A549 (cell line): Measurements from ENCODE around the gene GNAL. TPM values are rescaled to one million over a fixed set of nuclear protein-coding genes. Genes with fewer than 3 reads are reported as not detected.

Experiments used
- ATAC-seq, 2 experiments: fragments of 200-7000 bp in 1 of 2; fragments of >200 bp in 1 of 2; cut with Nextera tagmentation in 1 of 2; cut with Tn5 transposase in 1 of 2; 3 replicates each; pipeline versions ENCODE4 v1.8.0 to v1.9.1; 2018 to 2020; ENCODE audit warnings: mild to moderate bottlenecking in 1 of 2, moderate library complexity in 1 of 2
- CTCF ChIA-PET: fragments of 300-600 bp; sonication (Branson Sonifier 250); formaldehyde crosslinking; extraction: SDS; loops from one replicate; lab custom pipeline; 2021; ENCODE audit warnings: antibody characterized with exemption, inconsistent platforms; lab: Yijun Ruan, JAX
- POLR2A ChIA-PET: fragments of 350-600 bp; formaldehyde crosslinking; extraction: SDS; loops from one replicate; lab custom pipeline; 2021; ENCODE audit warnings: antibody characterized with exemption, inconsistent platforms; lab: Yijun Ruan, JAX
- DNase-seq, 2 experiments: peaks; one replicate each; pipeline versions ENCODE4 v3.0.0 to v3.0.0-alpha.2; 2011 to 2016; ENCODE audit warnings: low read depth in 1 of 2, low spot score in 1 of 2
- FAIRE-seq: peaks from 2 replicates; lab custom pipeline; 2011; peaks lifted over from hg19 to GRCh38; lab: Jason Lieb, UNC
- H3K27ac ChIP-seq, 2 experiments: fragments of >200 bp; sonication (Bioruptor Twin); formaldehyde crosslinking; 3 replicates each; pipeline ENCODE4 v1.5.1; 2016 to 2017
- H3K4me1 ChIP-seq: fragments of >200 bp; sonication (Bioruptor Twin); formaldehyde crosslinking; 3 replicates; pipeline ENCODE4 v1.6.1; 2016
- H3K4me2 ChIP-seq: fragments of >200 bp; sonication (Bioruptor Twin); formaldehyde crosslinking; 3 replicates; pipeline ENCODE4 v1.6.1; 2016
- H3K4me3 ChIP-seq: fragments of >200 bp; sonication (Bioruptor Twin); formaldehyde crosslinking; 3 replicates; pipeline ENCODE4 v1.5.1; 2016
- H3K9me3 ChIP-seq: fragments of >200 bp; sonication (Bioruptor Twin); formaldehyde crosslinking; 3 replicates; pipeline ENCODE4 v1.6.1; 2016
- BCL3 ChIP-seq: fragments of >200 bp; sonication (Bioruptor Twin); formaldehyde crosslinking; IDR thresholded peaks from 3 replicates; pipeline ENCODE4 v1.6.1; 2016
- CTCF ChIP-seq: fragments of >200 bp; sonication (Bioruptor Twin); formaldehyde crosslinking; IDR thresholded peaks from 3 replicates; pipeline ENCODE4 v1.5.1; 2016
- E2F6 ChIP-seq: IDR thresholded peaks from 2 replicates; pipeline ENCODE4 v1.6.1; 2012; ENCODE audit warnings: low read depth, borderline replicate concordance
- ELK1 ChIP-seq: fragments of 150-350 bp; IDR thresholded peaks from 2 replicates; pipeline ENCODE4 v1.6.1; 2014; ENCODE audit warnings: low read depth, mild to moderate bottlenecking, low read length
- ESRRA ChIP-seq: fragments of 150-350 bp; IDR thresholded peaks from 2 replicates; pipeline ENCODE4 v1.6.1; 2014; ENCODE audit warnings: mild to moderate bottlenecking, low read length, borderline replicate concordance
- FOXS1 ChIP-seq: fragments of 250-450 bp; sonication (Bioruptor Pico); IDR thresholded peaks from 2 replicates; pipeline ENCODE4 v1.5.0; 2020; ENCODE audit warnings: mild to moderate bottlenecking, moderate library complexity
- KDM1A ChIP-seq: fragments of 200-600 bp; sonication (generic); IDR thresholded peaks from 2 replicates; pipeline ENCODE4 v1.6.1; 2016; ENCODE audit warnings: low read depth, mild to moderate bottlenecking
- NFE2L2 ChIP-seq: fragments of 150-350 bp; conservative IDR thresholded peaks from 2 replicates; pipeline ENCODE4 v1.6.1; 2014; ENCODE audit warnings: low read length
- POLR2A ChIP-seq: IDR thresholded peaks from 2 replicates; pipeline ENCODE4 v1.6.1; 2012; ENCODE audit warnings: mild to moderate bottlenecking, low read length
- RARB ChIP-seq: fragments of 250-450 bp; sonication (Bioruptor Pico); IDR thresholded peaks from 2 replicates; pipeline ENCODE4 v1.8.0; 2021; ENCODE audit warnings: mild to moderate bottlenecking, moderate library complexity
- RCOR1 ChIP-seq: fragments of 150-350 bp; IDR thresholded peaks from 2 replicates; pipeline ENCODE4 v1.6.1; 2014; ENCODE audit warnings: antibody characterized with exemption, low read length, low read depth
- RFX5 ChIP-seq: fragments of 450-650 bp; IDR thresholded peaks from 2 replicates; pipeline ENCODE4 v1.7.1; 2014; ENCODE audit warnings: antibody characterized with exemption, mild to moderate bottlenecking, moderate library complexity
- RNF2 ChIP-seq: fragments of 200-600 bp; sonication (generic); IDR thresholded peaks from 2 replicates; pipeline ENCODE4 v1.6.1; 2016; ENCODE audit warnings: low read depth, mild to moderate bottlenecking, antibody characterized with exemption, moderate library complexity, borderline replicate concordance
- SMC3 ChIP-seq: fragments of >200 bp; sonication (Bioruptor Twin); formaldehyde crosslinking; IDR thresholded peaks from 3 replicates; pipeline ENCODE4 v1.6.1; 2018; ENCODE audit warnings: inconsistent platforms
- TFCP2L1 ChIP-seq: fragments of 250-450 bp; sonication (Bioruptor Pico); IDR thresholded peaks from 2 replicates; pipeline ENCODE4 v1.5.0; 2021; ENCODE audit warnings: mild to moderate bottlenecking
- USF2 ChIP-seq: fragments of 450-650 bp; IDR thresholded peaks from 2 replicates; pipeline ENCODE4 v1.6.1; 2014; ENCODE audit warnings: antibody characterized with exemption
- ZFP36 ChIP-seq: fragments of 450-650 bp; IDR thresholded peaks from 2 replicates; pipeline ENCODE4 v1.6.1; 2014; ENCODE audit warnings: borderline replicate concordance; ENCODE audit not compliant: partially characterized antibody
- WGBS: methylation state at CpG from one replicate; pipeline ENCODE4 v1.1.6; 2017; ENCODE audit errors: missing lambda C conversion rate; 5-methylcytosine and 5-hydroxymethylcytosine counted together
- polyA plus RNA-seq, 4 experiments: library from polyadenylated mRNA; depleted of rRNA in 3 of 4; stranded (reverse); fragments of >200 nt; fragmentation: RNase III in 1 of 4; extraction: RNeasy Plus Mini Kit Qiagen cat#74134 plus additional on column Dnase treatment in 1 of 4; gene quantifications; 2 replicates in 3 of 4; 3 replicates in 1 of 4; pipeline ENCODE4 v1.2.3, GENCODE V29; 2011 to 2017
- TF ChIP-seq, protein P1 (sequence below): fragments of 250-450 bp; sonication (Bioruptor Pico); IDR thresholded peaks from 2 replicates; pipeline ENCODE4 v1.5.0; 2021; ENCODE audit warnings: mild to moderate bottlenecking, moderate library complexity, borderline replicate concordance
- TF ChIP-seq, protein P2 (sequence below): fragments of >200 bp; sonication (Bioruptor Twin); formaldehyde crosslinking; IDR thresholded peaks from 2 replicates; pipeline ENCODE4 v1.6.1; 2016
- TF ChIP-seq, protein P3 (sequence below): IDR thresholded peaks from 2 replicates; pipeline ENCODE4 v1.6.1; 2012

The GNAL gene
- polyA plus RNA-seq, 2 of the 4 experiments (the other 2 are of a cell fraction): 5.1 to 12.9 TPM

GRCh38 chr18:11809895-11810294 lies 120.8 kb downstream of the GNAL start:
- FAIRE-seq (no peak), DNase-seq (no peak), ATAC-seq (no peak)
- CTCF ChIA-PET: interaction anchor here (1.4 to 1.8 kb wide), 2 partner anchors 68 to 77 kb away, joined by 6 to 7 read pairs; no protein-coding TSS in a partner anchor
- WGBS: 98% methylated on average over 5 of the region's 6 CpGs
- H3K9me3 ChIP-seq: no peaks in the 10 kb centered on the region; the same call in 2 of the 3 replicates
- no peak for TF ChIP-seq RNF2
- TF ChIP-seq, protein P1, sequence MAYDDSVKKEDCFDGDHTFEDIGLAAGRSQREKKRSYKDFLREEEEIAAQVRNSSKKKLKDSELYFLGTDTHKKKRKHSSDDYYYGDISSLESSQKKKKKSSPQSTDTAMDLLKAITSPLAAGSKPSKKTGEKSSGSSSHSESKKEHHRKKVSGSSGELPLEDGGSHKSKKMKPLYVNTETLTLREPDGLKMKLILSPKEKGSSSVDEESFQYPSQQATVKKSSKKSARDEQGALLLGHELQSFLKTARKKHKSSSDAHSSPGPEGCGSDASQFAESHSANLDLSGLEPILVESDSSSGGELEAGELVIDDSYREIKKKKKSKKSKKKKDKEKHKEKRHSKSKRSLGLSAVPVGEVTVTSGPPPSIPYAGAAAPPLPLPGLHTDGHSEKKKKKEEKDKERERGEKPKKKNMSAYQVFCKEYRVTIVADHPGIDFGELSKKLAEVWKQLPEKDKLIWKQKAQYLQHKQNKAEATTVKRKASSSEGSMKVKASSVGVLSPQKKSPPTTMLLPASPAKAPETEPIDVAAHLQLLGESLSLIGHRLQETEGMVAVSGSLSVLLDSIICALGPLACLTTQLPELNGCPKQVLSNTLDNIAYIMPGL (CRISPR knock-in tag): no peak
- no peak for TF ChIP-seq ESRRA
- no peak for TF ChIP-seq RFX5
- TF ChIP-seq, protein P2, sequence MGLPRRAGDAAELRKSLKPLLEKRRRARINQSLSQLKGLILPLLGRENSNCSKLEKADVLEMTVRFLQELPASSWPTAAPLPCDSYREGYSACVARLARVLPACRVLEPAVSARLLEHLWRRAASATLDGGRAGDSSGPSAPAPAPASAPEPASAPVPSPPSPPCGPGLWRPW: no peak
- no peak for TF ChIP-seq ELK1
- TF ChIP-seq POLR2A: no peak
- TF ChIP-seq KDM1A: no peak
- POLR2A ChIA-PET: no interaction called here
- H3K4me3 ChIP-seq: no peak overlapping the region
- H3K4me1 ChIP-seq: peaks cover 30% of the 10 kb centered on the region
- H3K27ac ChIP-seq: no peak overlapping the region
- H3K4me2 ChIP-seq: no peak overlapping the region

DNA sequence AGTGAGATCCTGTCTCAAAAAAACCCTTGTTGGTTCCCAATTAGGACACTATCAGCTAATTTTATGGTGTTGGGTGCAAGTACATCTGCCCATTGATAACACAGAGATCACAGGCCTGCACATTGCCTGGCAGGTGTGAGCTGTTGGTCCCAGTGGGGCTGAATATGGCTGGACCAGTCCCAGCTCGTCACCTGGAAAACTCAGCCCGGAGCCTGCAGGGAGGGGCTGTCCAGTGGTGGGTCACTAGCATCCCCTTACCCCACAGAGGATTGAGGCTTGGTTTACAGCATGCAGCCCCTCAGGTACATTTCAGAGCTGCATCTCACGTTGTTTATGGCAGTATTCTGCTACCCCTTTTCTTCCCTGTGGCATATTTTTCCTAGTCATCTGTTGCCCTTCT lies 121.3 kb downstream of the GNAL start:
- FAIRE-seq: no peak
- Histone ChIP-seq H3K9me3 (no peaks in the 10 kb centered on the region; the same call in 2 of the 3 replicates), H3K4me1 (peaks cover 30% of the 10 kb centered on the region), H3K4me3 (no peak overlapping the region), H3K4me2 (no peak overlapping the region), H3K27ac (no peak overlapping the region; a peak in 1 of 6 replicates)
- WGBS: 94% methylated on average over 2 of the region's 3 CpGs
- POLR2A ChIA-PET: no interaction called here
- CTCF ChIA-PET: interaction anchor here (1.4 to 1.8 kb wide), 2 partner anchors 69 to 78 kb away, joined by 6 to 7 read pairs; no protein-coding TSS in a partner anchor
- no peak for DNase-seq
- TF ChIP-seq RARB (CRISPR knock-in tag) (no peak), KDM1A (no peak)
- TF ChIP-seq, all 56 proteins: peak for 0
- no peak for ATAC-seq

- Histone ChIP-seq H3K9me3 (no peaks in the 10 kb centered on the region; the same call in 2 of the 3 replicates), H3K27ac (no peak overlapping the region; a peak in 1 of 6 replicates), H3K4me2 (no peak overlapping the region), H3K4me3 (no peak overlapping the region), H3K4me1 (peaks cover 27% of the 10 kb centered on the region)
- CTCF ChIA-PET: interaction anchor here (1.4 to 1.8 kb wide), 3 partner anchors 69 to 184 kb away, joined by 3 to 7 read pairs (median 6); no protein-coding TSS in a partner anchor
- no peak for DNase-seq
- WGBS: 94% methylated on average over 11 of the region's 11 CpGs
- FAIRE-seq: no peak
- no peak for ATAC-seq
- POLR2A ChIA-PET: no interaction called here
- TF ChIP-seq CTCF (no peak), RCOR1 (no peak), TFCP2L1 (CRISPR knock-in tag) (no peak), RNF2 (no peak), FOXS1 (CRISPR knock-in tag) (no peak), USF2 (no peak), NFE2L2 (no peak), BCL3 (no peak), ZFP36 (no peak), RARB (CRISPR knock-in tag) (no peak), E2F6 (no peak), SMC3 (no peak)
- TF ChIP-seq, protein P3, sequence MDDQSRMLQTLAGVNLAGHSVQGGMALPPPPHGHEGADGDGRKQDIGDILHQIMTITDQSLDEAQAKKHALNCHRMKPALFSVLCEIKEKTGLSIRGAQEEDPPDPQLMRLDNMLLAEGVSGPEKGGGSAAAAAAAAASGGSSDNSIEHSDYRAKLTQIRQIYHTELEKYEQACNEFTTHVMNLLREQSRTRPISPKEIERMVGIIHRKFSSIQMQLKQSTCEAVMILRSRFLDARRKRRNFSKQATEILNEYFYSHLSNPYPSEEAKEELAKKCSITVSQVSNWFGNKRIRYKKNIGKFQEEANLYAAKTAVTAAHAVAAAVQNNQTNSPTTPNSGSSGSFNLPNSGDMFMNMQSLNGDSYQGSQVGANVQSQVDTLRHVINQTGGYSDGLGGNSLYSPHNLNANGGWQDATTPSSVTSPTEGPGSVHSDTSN: no peak
- TF ChIP-seq, protein P2: no peak
- TF ChIP-seq, protein P1 (CRISPR knock-in tag): no peak
These were observed 121.9 kb downstream of the GNAL start for GRCh38 chr18:11811009-11811408.
